Smooth muscle cell (in vitro differentiated cells): ENCODE results near the gene CD151. TPM values are rescaled to one million over a fixed set of nuclear protein-coding genes. Genes with fewer than 3 reads are reported as not detected.

Experiments
- DNase-seq: peaks from one replicate; lab custom pipeline; 2025; ENCODE audit not compliant: unreplicated experiment; lab: John Stamatoyannopoulos, UW
- H2AFZ ChIP-seq: fragments of 200-600 bp; sonication (generic); 2 replicates; pipeline ENCODE4 v1.6.0; 2016; ENCODE audit warnings: antibody characterized with exemption, low read depth, mild to moderate bottlenecking
- H3F3A ChIP-seq: fragments of 200-600 bp; sonication (generic); 2 replicates; pipeline ENCODE4 v1.6.0; 2017; ENCODE audit warnings: antibody characterized with exemption, low read depth
- H3K27ac ChIP-seq: fragments of 200-600 bp; sonication (generic); 2 replicates; pipeline ENCODE4 v1.5.1; 2016; ENCODE audit warnings: low read depth, mild to moderate bottlenecking
- H3K27me3 ChIP-seq: fragments of 200-600 bp; sonication (generic); 2 replicates; pipeline ENCODE4 v1.6.1; 2016; ENCODE audit warnings: low read depth, mild to moderate bottlenecking
- H3K36me3 ChIP-seq: fragments of 200-600 bp; sonication (generic); 2 replicates; pipeline ENCODE4 v1.5.1; 2016; ENCODE audit warnings: low read depth
- H3K4me1 ChIP-seq: fragments of 200-600 bp; sonication (generic); 2 replicates; pipeline ENCODE4 v1.5.1; 2016; ENCODE audit warnings: low read depth
- H3K4me2 ChIP-seq: fragments of 200-600 bp; sonication (generic); 2 replicates; pipeline ENCODE4 v1.6.0; 2016; ENCODE audit warnings: mild to moderate bottlenecking
- H3K4me3 ChIP-seq: fragments of 200-600 bp; sonication (generic); 2 replicates; pipeline ENCODE4 v1.5.1; 2016; ENCODE audit warnings: mild to moderate bottlenecking
- H3K79me2 ChIP-seq: fragments of 200-600 bp; sonication (generic); 2 replicates; pipeline ENCODE4 v1.6.0; 2016; ENCODE audit warnings: low read depth, mild to moderate bottlenecking
- H3K9ac ChIP-seq: fragments of 200-600 bp; sonication (generic); 2 replicates; pipeline ENCODE4 v1.6.0; 2016; ENCODE audit warnings: low read depth
- H3K9me3 ChIP-seq: fragments of 200-600 bp; sonication (generic); replicated peaks from 2 replicates; pipeline ENCODE4 v1.5.1; 2016; ENCODE audit warnings: low read depth
- H4K20me1 ChIP-seq: fragments of 200-600 bp; sonication (generic); 2 replicates; pipeline ENCODE4 v1.6.0; 2016; ENCODE audit warnings: low read depth
- CTCF ChIP-seq: fragments of 200-600 bp; sonication (generic); IDR thresholded peaks from 2 replicates; pipeline ENCODE4 v1.5.1; 2017; ENCODE audit warnings: borderline replicate concordance, mild to moderate bottlenecking, antibody characterized with exemption; ENCODE audit not compliant: insufficient read depth, poor library complexity, severe bottlenecking
- WGBS: methylation state at CpG from one replicate; pipeline ENCODE4 v1.1.7; 2016; ENCODE audit warnings: low lambda C conversion rate; 5-methylcytosine and 5-hydroxymethylcytosine counted together
- polyA plus RNA-seq: library from polyadenylated mRNA; unstranded; fragments of >200 nt; fragmentation: Nextera tagmentation; extraction: Ambion mirVana; gene quantifications from 2 replicates; pipeline ENCODE4 v1.2.1, GENCODE V29; 2016
- total RNA-seq: library from RNA; depleted of rRNA; stranded (reverse); fragments of >200 nt; gene quantifications from 2 replicates; pipeline ENCODE4 v1.2.3, GENCODE V29; 2014

Gene CD151
- total and polyA plus RNA-seq, 2 experiments from 2014 or later, result 256 to 391 TPM

GRCh38 chr11:850775-851763 is 18.3 kb downstream of the CD151 start:
- 34% methylated on average over 28 of the region's 28 CpGs for WGBS
- TF ChIP-seq CTCF, result no peak
- Histone ChIP-seq H4K20me1 (peaks cover 96% of the 10 kb centered on the region), H3K4me1 (peaks cover 29% of the 10 kb centered on the region), H3K36me3 (no peaks in the 10 kb centered on the region), H3K79me2 (no peaks in the 10 kb centered on the region), H3K9me3 (no peaks in the 10 kb centered on the region), H3K27me3 (peaks cover 19% of the 10 kb centered on the region), H3K9ac (no peak overlapping the region), H2AFZ (no peak overlapping the region), H3K4me2 (peak overlapping the region; percentile 98), H3F3A (no peaks in the 10 kb centered on the region), H3K4me3 (peak overlapping the region; percentile 53), H3K27ac (no peak overlapping the region)
- DNase-seq, result no peak

- Histone ChIP-seq H2AFZ (no peak overlapping the region), H3K9ac (no peak overlapping the region), H3K4me3 (no peak overlapping the region), H3K4me1 (peaks cover 29% of the 10 kb centered on the region), H3F3A (no peaks in the 10 kb centered on the region), H4K20me1 (peaks cover 95% of the 10 kb centered on the region), H3K79me2 (no peaks in the 10 kb centered on the region), H3K36me3 (no peaks in the 10 kb centered on the region), H3K27me3 (peaks cover 19% of the 10 kb centered on the region), H3K27ac (no peak overlapping the region), H3K4me2 (no peak overlapping the region), H3K9me3 (no peaks in the 10 kb centered on the region)
- no peak for TF ChIP-seq CTCF
- DNase-seq, result no peak
- 97% methylated on average over 11 of the region's 15 CpGs for WGBS
Observed at GRCh38 chr11:852762-853161, 20.0 kb downstream of the CD151 start.

- H2AFZ ChIP-seq, result no peak overlapping the region
- H3K36me3 ChIP-seq, result no peaks in the 10 kb centered on the region
- H3F3A ChIP-seq, result no peaks in the 10 kb centered on the region
- no peaks in the 10 kb centered on the region for H3K9me3 ChIP-seq
- DNase-seq, result no peak
- no peak overlapping the region for H3K4me3 ChIP-seq
- H3K9ac ChIP-seq, result no peak overlapping the region
- H3K27ac ChIP-seq, result no peak overlapping the region
- H4K20me1 ChIP-seq, result peaks cover 93% of the 10 kb centered on the region
- H3K4me1 ChIP-seq, result peaks cover 24% of the 10 kb centered on the region
- peaks cover 15% of the 10 kb centered on the region for H3K27me3 ChIP-seq
- no peak for TF ChIP-seq CTCF
- no peak overlapping the region for H3K4me2 ChIP-seq
- 92% methylated on average over 27 of the region's 27 CpGs for WGBS
- no peaks in the 10 kb centered on the region for H3K79me2 ChIP-seq
Observed at GRCh38 chr11:853682-854448, 21.1 kb downstream of the CD151 start.
